Activated naive CD4-positive, alpha-beta T cell treated with anti-CD3 and anti-CD28 coated beads, Interleukin-2, amount 50 U/mL, for 24 hours (primary cell): ENCODE data around the gene RASGRP3.

Experiments used
- H3K27ac Mint-ChIP-seq: one replicate; pipeline ENCODE4 v1.8.0; 2021; ENCODE audit warnings: mild to moderate bottlenecking, mixed read lengths
- H3K27me3 Mint-ChIP-seq: one replicate; pipeline ENCODE4 v1.8.0; 2021; ENCODE audit warnings: mixed read lengths
- H3K36me3 Mint-ChIP-seq: one replicate; pipeline ENCODE4 v1.8.0; 2021; ENCODE audit warnings: mixed read lengths
- H3K4me1 Mint-ChIP-seq: one replicate; pipeline ENCODE4 v1.8.0; 2021; ENCODE audit warnings: mixed read lengths
- H3K4me3 Mint-ChIP-seq: one replicate; pipeline ENCODE4 v1.8.0; 2021; ENCODE audit warnings: mild to moderate bottlenecking, mixed read lengths
- H3K9me3 Mint-ChIP-seq: one replicate; pipeline ENCODE4 v1.8.0; 2021; ENCODE audit warnings: mixed read lengths

The RASGRP3 gene

GRCh38 chr2:33496726-33497125 is 20.3 kb downstream of the RASGRP3 start:
- no peaks in the 10 kb centered on the region for H3K27me3 Mint-ChIP-seq
- no peak overlapping the region for H3K4me3 Mint-ChIP-seq
- H3K36me3 Mint-ChIP-seq = no peaks in the 10 kb centered on the region
- H3K9me3 Mint-ChIP-seq = no peaks in the 10 kb centered on the region
- no peak overlapping the region for H3K27ac Mint-ChIP-seq
- H3K4me1 Mint-ChIP-seq = peaks cover 17% of the 10 kb centered on the region

- Mint-ChIP-seq H3K9me3 (no peaks in the 10 kb centered on the region), H3K27me3 (no peaks in the 10 kb centered on the region), H3K4me1 (peaks cover 17% of the 10 kb centered on the region), H3K27ac (no peak overlapping the region), H3K36me3 (no peaks in the 10 kb centered on the region), H3K4me3 (no peak overlapping the region)
These were observed 20.8 kb downstream of the RASGRP3 start for GRCh38 chr2:33497221-33497650.

DNA sequence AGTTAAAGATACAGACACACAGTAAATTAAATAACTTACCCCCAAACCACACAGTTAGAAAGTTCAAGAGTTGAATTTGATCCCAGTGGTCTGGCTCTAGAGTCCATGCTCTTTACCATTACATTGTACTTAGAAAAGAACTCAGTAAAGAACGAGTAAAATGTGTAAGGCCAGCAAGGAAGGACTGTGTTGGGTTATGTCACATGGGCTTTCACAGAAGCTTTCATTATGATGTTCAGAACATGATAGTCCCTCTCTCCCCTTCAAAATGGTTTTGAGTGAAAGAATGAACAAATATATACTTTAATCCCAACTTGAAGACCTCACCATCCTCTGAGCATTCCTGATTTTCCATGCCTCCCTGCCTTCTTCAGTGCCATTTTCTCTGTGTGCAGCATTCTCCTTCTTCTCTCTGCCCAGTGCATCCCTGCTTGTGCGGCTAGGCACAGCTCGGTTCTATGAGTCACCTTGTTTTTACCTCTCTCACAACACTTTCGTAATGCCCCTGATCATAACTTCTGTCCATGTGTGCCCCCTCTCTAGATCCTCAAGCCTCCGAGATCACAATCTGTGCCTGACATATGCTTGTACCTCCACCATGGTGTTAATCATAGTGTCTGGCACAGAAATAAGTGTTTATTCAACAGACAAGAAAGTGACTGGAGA is 22.0 kb downstream of the RASGRP3 start:
- Mint-ChIP-seq H3K4me3 (no peak overlapping the region), H3K9me3 (no peaks in the 10 kb centered on the region), H3K4me1 (peaks cover 17% of the 10 kb centered on the region), H3K36me3 (no peaks in the 10 kb centered on the region), H3K27ac (no peak overlapping the region), H3K27me3 (no peaks in the 10 kb centered on the region)

GRCh38 chr2:33500177-33500576 is 23.7 kb downstream of the RASGRP3 start:
- Mint-ChIP-seq H3K4me3 (no peak overlapping the region), H3K27ac (no peak overlapping the region), H3K4me1 (peaks cover 17% of the 10 kb centered on the region), H3K36me3 (no peaks in the 10 kb centered on the region), H3K9me3 (no peaks in the 10 kb centered on the region), H3K27me3 (no peaks in the 10 kb centered on the region)

GRCh38 chr2:33502025-33502424 is 25.6 kb downstream of the RASGRP3 start:
- no peaks in the 10 kb centered on the region for H3K36me3 Mint-ChIP-seq
- H3K9me3 Mint-ChIP-seq = no peaks in the 10 kb centered on the region
- H3K4me1 Mint-ChIP-seq = peaks cover 10% of the 10 kb centered on the region
- H3K27ac Mint-ChIP-seq = no peak overlapping the region
- H3K4me3 Mint-ChIP-seq = no peak overlapping the region
- no peaks in the 10 kb centered on the region for H3K27me3 Mint-ChIP-seq

- Mint-ChIP-seq H3K9me3 (no peaks in the 10 kb centered on the region), H3K36me3 (no peaks in the 10 kb centered on the region), H3K27me3 (no peaks in the 10 kb centered on the region)
These were observed 26.6 kb downstream of the RASGRP3 start for GRCh38 chr2:33503002-33503401.

DNA sequence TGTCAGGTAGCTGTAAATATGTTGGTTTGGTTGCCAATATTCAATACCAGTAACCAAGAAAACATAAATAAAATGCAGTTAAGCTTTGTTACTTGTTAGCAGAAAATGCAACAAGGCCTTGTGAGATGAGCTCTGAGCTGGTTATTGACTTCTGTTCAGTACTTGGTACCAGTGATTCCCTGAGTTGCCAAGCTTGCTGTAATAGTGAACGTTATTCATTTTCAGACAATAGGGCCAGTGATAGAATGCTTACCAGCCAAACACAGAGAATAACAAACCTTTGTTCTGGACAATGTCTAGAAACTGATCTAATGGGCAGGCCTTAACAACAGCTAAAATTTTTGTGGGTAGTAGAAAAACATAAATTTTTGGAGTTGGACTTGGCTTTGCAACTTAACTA is 29.5 kb downstream of the RASGRP3 start:
- Mint-ChIP-seq H3K9me3 (no peaks in the 10 kb centered on the region), H3K4me1 (no peaks in the 10 kb centered on the region), H3K4me3 (no peak overlapping the region), H3K27me3 (no peaks in the 10 kb centered on the region), H3K36me3 (no peaks in the 10 kb centered on the region), H3K27ac (no peak overlapping the region)

More at GRCh38 chr2:33503002-33503401, 26.6 kb downstream of the RASGRP3 start:
- Mint-ChIP-seq H3K4me3 (no peak overlapping the region), H3K4me1 (peaks cover 1% of the 10 kb centered on the region), H3K27ac (no peak overlapping the region)

DNA sequence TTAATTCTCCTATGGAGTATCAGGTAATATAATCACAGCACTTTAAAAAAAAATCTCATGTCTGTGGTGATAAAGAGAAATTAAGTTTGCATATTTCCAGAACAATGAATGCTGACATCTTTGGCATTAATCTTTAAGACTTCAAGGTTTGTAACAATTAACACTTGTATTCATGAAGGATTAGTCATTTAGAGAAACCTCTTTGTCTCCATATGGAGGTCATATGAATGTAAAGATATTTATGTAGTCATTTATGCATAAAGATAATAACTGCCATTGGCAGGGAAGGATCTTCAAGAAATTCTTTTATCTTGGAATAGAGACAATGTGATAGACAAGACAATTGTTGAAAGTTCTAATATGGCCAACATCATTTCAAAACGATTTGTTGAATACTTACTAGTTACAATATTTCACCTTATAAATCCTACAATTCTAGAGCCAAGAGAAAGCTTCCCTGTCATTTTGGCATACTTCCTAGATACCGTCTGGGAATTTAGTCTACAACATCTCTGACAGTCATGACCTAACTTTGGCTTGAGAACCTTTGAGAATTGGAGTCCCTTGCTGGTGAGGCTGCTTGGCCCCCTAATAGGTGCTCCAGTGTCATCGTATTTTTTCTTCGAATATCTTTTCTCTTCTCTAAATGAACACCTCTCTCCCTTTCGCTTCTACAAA is 33.6 kb downstream of the RASGRP3 start:
- H3K4me1 Mint-ChIP-seq = no peaks in the 10 kb centered on the region
- no peak overlapping the region for H3K27ac Mint-ChIP-seq
- H3K36me3 Mint-ChIP-seq = no peaks in the 10 kb centered on the region
- no peaks in the 10 kb centered on the region for H3K9me3 Mint-ChIP-seq
- H3K27me3 Mint-ChIP-seq = no peaks in the 10 kb centered on the region
- no peak overlapping the region for H3K4me3 Mint-ChIP-seq

GRCh38 chr2:33510586-33510968 is 34.1 kb downstream of the RASGRP3 start:
- H3K4me3 Mint-ChIP-seq = no peak overlapping the region
- no peaks in the 10 kb centered on the region for H3K36me3 Mint-ChIP-seq
- H3K27me3 Mint-ChIP-seq = no peaks in the 10 kb centered on the region
- H3K4me1 Mint-ChIP-seq = no peaks in the 10 kb centered on the region
- H3K9me3 Mint-ChIP-seq = no peaks in the 10 kb centered on the region
- no peak overlapping the region for H3K27ac Mint-ChIP-seq

- Mint-ChIP-seq H3K9me3 (no peaks in the 10 kb centered on the region), H3K27me3 (no peaks in the 10 kb centered on the region), H3K4me3 (no peak overlapping the region), H3K27ac (no peak overlapping the region), H3K36me3 (no peaks in the 10 kb centered on the region), H3K4me1 (no peaks in the 10 kb centered on the region)
These were observed 34.7 kb downstream of the RASGRP3 start for GRCh38 chr2:33511141-33511540.

DNA sequence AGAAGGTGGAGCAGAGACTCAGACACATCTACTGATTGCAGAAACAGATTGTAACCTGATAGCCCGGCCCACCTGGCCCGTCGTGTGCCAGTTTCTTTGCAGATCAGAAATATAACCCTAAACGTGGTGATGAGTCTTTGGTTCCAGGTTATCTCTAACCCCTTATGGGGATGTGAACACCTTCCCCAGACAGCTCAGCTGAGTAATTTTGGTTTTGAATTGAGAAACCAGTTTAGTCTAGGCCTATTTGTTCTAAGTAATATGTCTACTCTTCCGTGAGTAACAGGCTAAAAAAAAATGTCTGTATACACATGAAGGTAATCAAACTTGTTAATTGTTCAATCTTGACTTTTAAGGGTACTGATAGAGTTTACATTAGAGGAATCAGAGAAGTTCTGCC is 35.7 kb downstream of the RASGRP3 start:
- Mint-ChIP-seq H3K27me3 (no peaks in the 10 kb centered on the region), H3K4me3 (no peak overlapping the region), H3K27ac (no peak overlapping the region), H3K36me3 (no peaks in the 10 kb centered on the region), H3K4me1 (no peaks in the 10 kb centered on the region), H3K9me3 (no peaks in the 10 kb centered on the region)

- no peak overlapping the region for H3K4me3 Mint-ChIP-seq
- H3K9me3 Mint-ChIP-seq = no peaks in the 10 kb centered on the region
- no peaks in the 10 kb centered on the region for H3K27me3 Mint-ChIP-seq
- no peaks in the 10 kb centered on the region for H3K4me1 Mint-ChIP-seq
- no peaks in the 10 kb centered on the region for H3K36me3 Mint-ChIP-seq
- H3K27ac Mint-ChIP-seq = no peak overlapping the region
These were observed 37.0 kb downstream of the RASGRP3 start for GRCh38 chr2:33513480-33513879.

- H3K4me1 Mint-ChIP-seq = no peaks in the 10 kb centered on the region
- no peak overlapping the region for H3K4me3 Mint-ChIP-seq
- H3K36me3 Mint-ChIP-seq = no peaks in the 10 kb centered on the region
- no peak overlapping the region for H3K27ac Mint-ChIP-seq
- H3K9me3 Mint-ChIP-seq = no peaks in the 10 kb centered on the region
- H3K27me3 Mint-ChIP-seq = no peaks in the 10 kb centered on the region
These were observed 40.1 kb downstream of the RASGRP3 start for GRCh38 chr2:33516456-33516995.

- Mint-ChIP-seq H3K4me1 (no peaks in the 10 kb centered on the region), H3K4me3 (no peak overlapping the region), H3K27ac (no peak overlapping the region), H3K36me3 (no peaks in the 10 kb centered on the region), H3K27me3 (no peaks in the 10 kb centered on the region), H3K9me3 (no peaks in the 10 kb centered on the region)
These were observed 41.8 kb downstream of the RASGRP3 start for GRCh38 chr2:33518200-33518599.

GRCh38 chr2:33518929-33519328 is 42.5 kb downstream of the RASGRP3 start:
- H3K4me1 Mint-ChIP-seq = no peaks in the 10 kb centered on the region
- no peaks in the 10 kb centered on the region for H3K36me3 Mint-ChIP-seq
- H3K27ac Mint-ChIP-seq = no peak overlapping the region
- no peak overlapping the region for H3K4me3 Mint-ChIP-seq
- H3K27me3 Mint-ChIP-seq = no peaks in the 10 kb centered on the region
- H3K9me3 Mint-ChIP-seq = no peaks in the 10 kb centered on the region

- Mint-ChIP-seq H3K9me3 (no peaks in the 10 kb centered on the region), H3K36me3 (no peaks in the 10 kb centered on the region), H3K4me3 (no peak overlapping the region), H3K27ac (no peak overlapping the region), H3K27me3 (no peaks in the 10 kb centered on the region), H3K4me1 (no peaks in the 10 kb centered on the region)
These were observed 45.4 kb downstream of the RASGRP3 start for GRCh38 chr2:33521791-33522281.
